ENCODE measurements around the gene FAM78B.

FAM78B gene, protein sequence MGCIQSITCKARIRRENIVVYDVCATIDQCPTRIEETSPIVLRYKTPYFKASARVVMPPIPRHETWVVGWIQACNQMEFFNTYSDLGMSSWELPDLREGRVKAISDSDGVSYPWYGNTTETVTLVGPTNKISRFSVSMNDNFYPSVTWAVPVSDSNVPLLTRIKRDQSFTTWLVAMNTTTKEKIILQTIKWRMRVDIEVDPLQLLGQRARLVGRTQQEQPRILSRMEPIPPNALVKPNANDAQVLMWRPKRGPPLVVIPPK

DNA sequence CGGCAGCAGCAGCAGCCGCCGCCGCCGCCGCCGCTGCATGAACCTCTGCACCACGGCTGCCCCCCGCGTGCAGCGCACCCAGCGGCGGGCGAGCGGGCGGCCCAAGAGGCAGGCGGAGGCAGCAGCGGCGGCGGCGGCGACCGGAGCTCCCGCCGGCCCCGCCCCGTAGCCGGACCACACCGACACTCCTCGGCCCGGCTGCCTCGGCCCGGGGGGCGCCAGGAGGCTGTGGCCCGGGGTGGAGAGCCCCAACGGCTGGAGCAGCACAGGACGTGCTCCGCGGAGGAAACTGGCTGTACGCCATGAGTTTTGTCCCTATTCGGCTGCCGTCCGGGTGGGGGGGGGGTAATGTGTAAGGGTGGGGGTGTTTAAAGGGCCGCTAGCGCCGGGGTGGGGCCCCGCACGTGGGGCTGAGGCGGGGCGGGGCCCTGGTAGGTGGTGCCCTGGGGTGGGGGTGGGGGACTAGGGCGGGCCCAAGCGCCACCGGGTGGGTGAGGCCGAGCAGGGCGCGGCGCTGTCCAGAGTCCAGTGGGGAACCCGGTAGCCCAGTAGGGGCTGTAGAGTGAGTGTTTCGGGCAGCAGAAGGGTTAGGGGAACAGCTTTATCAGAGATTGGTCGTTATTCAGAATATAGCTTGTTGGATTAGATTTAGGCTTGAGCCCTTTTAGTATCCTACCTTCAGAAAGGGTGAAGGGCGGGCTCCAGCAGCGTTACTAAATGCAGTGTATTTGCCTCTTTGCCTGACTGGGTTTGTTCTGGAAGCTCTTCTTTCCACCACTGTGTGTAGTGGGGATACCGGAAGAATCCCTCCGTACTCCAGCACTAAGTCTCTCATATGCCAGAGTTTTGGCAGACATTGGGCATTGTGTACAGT, at the start of gene FAM78B:
TSS of gene FAM78B (minus strand) at position 304 of the 874 bp plus-strand sequence. CDS start 753 bp downstream, outside the sequence.
- DNase-seq: peak; percentile 41

DNA sequence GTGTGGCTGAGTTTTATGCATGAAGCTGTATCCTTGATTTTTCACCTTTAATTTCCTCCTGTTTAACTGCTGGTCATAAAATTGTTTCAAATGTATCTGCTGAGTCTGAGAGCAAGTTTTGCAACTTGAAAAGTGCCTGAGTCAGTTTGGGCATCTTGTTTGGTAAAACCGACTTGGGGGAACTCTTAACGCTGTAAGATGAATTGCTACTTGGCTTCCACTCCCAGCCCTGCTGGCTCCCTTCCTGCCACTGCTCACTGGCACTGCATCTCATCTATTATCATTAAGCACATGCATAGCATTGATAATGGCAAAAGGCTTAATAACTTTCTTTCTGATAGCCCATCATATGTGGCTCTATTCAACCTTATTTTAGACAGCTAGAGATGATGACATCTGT, 35.7 kb upstream of the FAM78B start:
- DNase-seq: no peak

GRCh38 chr1:166200743-166201142, 33.9 kb upstream of the FAM78B start:
- DNase-seq: no peak

DNA sequence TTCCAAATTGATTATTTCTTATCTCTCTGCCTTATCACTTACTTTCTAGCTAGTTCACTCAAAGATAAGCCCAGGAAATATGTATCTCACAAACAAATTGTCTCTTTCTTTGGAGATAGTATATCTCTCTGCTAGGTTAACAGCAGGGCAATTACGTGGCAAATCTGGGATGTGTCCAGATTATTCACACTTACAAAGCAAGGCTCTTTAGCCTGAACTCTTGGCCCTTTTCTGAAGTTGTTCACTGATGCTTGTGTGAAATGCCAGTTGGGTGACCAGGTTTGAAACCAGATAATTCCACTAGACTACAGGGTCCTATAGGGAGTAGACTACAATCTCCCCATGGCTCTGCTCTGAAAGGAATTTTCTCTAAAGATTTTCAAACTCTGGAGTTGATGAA, 30.8 kb upstream of the FAM78B start:
- DNase-seq: no peak

DNA sequence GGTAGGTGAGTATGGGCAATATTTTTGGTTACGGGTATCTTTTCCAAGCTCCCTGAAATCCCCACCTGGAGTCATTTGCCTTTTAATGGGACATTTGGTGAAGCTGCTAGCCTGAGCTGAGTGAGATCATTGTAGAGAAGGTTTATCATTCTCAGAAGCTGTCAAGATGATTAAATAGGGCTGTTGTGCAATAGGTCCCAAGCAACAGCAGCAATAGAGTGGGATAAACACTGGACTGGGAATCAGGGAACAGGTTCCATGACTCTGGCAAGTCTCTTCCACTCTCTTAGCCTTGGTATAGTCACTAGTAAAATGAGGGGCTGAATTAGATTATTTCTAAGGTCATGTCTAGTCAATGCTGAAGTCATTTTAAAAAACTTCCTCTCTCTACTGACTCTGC, 30.3 kb upstream of the FAM78B start:
- no peak for DNase-seq

DNA sequence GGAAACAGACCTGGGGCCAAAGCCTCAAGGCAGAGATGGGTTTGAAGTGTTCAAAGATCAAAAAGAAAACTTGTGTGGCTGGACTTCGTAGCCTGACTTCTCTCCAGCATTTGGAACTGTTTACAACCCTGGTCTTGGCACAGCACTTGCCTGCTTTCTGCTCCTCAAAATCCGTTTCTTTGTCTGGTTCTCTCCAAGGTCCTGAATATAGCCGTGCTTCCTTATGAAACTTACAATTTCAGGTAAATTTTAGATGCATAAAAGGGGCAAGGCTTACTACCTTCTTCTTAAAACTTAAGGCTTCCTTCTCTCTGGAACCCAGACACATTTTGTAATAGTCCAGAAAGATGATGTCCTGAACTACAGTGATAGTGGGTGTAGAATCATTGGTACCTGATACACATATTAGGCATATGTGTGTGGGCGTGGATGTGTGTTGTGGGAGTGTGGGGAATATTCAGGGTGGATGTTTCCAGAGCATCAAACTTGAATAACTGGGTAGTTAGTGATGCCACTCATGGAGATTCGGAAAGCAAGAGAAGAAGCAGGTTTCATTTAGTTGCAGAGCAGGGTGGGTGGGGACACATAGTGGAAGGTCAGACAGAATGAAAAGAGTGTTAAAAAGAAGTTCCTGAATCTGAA, 26.4 kb upstream of the FAM78B start:
- no peak for DNase-seq

DNA sequence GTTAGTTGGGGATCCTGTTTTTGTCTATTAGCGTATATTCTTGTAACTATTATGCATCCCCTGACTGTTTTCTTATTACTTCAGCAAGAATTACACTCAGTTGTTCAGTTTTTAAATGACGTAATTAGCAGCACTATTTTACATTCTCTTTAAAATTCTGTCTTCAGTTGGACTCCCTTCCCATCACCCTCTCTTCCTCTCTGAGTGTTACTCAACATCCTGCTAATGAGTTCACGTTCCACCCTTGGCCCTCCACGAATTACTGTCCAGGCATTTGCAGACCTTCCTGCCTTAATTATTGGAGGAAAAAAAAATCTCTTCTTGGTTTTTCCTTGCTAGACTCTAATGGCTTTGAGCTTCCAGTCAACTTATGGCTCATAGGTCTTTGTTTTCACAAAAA, 23.6 kb upstream of the FAM78B start:
- no peak for DNase-seq

DNA sequence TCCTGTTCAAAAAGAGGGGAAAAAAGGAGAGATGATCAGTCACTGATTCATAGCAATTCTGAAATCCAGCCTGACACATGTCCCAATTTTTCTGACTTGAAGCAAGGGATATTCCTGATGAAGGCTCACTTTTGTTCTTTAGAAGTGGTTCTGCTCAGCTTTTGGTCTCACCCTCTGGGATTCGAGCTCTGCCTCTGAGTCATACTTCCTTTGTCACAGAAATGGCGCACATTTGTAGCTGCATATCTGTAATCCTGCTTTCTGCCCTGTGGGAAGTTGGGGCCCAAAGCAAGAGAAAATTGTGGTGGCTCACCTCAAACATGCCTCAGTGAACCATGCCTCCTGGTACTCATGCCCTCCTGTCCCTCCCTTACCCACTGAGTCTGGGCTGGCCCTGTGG, 22.3 kb upstream of the FAM78B start:
- DNase-seq: no peak

DNA sequence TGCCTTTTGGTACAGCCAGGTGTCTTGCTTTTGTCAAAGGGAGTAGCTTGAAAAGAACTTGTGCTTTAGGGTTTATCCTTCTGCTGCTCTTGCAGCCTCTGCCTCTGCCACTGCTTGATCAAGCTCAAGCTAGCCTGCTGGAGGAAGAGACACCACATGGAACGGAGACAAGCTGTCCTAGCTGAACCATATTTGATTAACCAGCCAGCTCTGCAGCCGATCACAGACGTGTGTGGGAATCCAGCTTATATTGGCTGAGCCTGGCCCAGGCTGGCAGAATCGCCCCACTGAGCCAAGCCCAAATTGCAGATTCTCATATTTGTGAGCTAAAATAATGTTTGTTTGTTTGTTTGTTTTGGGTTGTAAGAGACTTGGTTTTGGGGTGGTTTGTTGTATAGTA, 18.7 kb upstream of the FAM78B start:
- no peak for DNase-seq

- DNase-seq: no peak
Observed at GRCh38 chr1:166184897-166185296, 18.1 kb upstream of the FAM78B start.

DNA sequence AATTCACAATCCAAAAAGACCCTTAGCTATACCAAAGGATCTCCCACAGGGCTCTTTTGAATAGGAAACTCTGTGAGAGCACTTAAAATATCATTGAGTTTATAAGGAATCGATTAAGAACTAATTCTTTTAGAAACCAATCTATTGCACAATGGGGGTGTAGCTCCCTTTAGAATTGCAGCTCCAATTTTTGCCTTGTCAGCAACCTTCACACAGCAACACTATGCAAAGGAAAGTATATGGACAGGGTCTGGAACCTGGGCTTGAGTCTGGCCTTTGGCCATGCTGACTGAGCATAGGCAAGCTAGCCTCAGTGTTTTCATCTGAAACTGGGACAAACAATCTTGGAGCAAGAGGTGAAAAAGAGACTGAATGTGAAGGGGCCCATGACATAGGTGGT, 17.2 kb upstream of the FAM78B start:
- no peak for DNase-seq

GRCh38 chr1:166182281-166182680, 15.5 kb upstream of the FAM78B start:
- no peak for DNase-seq

GRCh38 chr1:166176416-166176815, 9.6 kb upstream of the FAM78B start:
- no peak for DNase-seq

DNA sequence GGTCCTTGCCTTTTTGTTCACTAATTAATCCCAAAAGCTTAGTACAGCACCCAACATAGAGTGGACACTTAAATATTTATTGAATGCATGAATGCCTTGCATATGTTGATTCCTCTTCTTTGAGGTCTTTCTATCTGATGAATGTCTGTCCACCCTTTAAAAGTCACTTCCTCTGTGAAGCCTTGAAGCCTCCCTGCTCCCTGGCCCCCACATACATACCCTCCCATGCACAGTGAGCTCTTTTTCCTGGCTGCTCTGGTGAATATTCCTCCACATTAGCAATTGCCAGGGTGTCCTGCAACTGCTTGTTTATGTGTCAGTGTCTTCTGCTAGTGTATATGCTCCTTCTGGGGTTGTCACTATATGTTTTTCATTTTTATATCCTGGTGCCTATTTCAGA, 8.2 kb upstream of the FAM78B start:
- DNase-seq: no peak

- no peak for DNase-seq
Observed at GRCh38 chr1:166174108-166174507, 7.3 kb upstream of the FAM78B start.

DNA sequence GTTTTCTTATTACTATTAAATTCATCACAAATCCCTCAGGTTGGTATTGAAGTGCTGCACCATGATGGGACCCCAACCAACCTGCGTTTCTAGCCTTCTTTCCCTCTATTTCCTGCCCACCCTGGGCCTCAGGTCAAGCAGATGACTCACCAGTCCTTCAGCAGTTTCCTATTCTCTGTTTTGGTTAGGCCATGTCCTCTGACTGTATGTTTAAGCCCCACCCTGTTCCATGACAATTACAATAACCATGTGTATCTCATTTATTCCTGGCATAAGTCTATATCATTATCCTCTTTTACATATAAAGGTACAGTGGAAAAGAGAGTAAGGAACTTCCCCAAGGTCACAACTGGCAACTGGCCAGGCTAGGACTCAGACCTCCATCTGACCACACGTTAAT, 5.3 kb upstream of the FAM78B start:
- no peak for DNase-seq

DNA sequence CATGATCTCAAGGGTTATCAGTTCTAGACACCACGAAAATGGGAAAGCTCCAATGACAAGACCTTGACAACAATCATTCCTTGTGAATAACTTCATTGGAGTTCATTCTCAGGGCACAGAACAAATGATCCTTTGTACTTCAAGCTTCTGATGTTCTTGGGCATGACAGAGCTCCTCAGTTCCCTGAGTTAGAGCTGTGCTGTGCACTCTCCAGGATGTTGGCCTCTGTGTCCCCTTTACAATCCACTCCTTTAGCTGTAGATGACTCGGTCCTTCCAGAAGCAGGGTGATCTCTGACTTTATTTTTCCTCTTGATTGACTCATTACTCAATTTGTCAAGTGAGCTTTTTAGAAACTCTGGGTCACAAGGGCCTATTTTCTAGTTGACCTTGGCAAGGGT, 3.9 kb upstream of the FAM78B start:
- DNase-seq: no peak

DNA sequence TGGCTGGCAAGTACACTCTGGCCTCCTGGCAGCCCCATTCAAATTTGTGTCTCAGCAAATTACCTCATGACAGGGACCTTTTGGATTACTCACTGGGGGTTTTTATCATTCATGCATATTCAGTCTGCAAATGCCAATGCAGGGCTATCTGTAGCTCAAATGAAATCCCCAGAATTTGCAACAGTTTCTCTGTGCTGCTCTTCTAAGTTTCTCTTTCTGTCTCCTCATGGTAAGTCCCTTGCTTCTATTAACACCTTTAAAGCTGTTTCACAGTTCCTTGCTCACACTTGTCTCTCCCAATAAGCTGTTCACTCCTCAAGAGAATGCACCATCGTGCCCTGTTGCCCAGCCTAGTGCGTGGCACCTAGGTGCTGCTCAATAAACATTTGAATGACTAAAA, 3.3 kb upstream of the FAM78B start:
- DNase-seq: no peak

DNA sequence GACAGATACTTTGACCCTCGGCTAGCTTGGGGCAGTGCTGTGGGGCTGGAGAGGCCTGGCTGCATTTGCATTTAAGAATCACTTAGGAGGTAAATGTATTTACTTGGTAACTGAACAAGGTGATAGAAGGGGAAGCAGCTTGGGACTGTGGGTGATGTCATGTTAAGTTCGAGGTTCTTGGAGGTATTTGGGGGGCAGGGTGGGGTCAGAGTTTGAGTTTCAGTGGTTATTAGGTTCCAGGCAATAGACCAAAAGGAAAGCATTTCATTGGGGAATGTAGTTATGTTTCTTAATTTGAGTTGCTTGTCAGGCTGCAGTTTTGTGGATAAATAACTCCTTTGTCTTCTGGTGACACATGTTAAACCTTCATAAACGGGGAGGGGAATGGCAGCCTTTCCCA, 2.4 kb upstream of the FAM78B start:
- no peak for DNase-seq

DNA sequence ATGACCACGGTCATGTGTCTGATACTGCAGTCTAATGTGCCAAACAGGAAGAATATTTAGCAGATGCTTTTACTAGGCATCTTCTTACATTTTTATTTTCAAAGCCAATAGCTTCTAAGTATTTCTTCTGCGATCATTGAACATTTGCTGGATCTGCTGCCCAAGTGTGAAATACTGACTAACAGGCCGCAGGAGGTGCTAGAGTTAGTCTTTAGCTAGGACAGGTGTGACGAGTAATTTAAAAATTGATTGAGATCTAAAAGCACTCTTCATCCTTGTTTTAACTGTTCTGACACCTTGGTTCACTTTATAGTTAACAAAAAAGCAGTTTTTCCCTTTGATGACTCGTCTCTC, 748 bp upstream of the FAM78B start:
- DNase-seq: no peak

DNA sequence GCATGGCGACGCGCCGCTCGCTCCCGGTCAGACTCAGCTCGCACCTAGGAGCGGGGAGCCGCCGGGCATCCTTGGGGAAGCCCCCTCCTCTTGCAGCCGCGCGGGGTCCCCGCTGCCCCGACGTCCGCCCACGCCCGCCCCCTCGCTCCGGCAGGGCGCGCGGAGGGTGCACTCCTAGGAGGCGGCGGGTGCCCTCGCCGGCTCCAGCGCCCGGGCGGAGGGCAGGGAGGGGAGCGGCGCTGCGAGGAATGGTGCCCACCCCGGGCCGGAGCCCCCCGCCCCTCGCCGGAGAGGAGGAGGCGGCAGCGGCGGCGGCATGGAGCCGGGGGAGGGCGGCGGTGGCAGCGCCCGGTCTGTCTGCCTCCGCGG, 488 bp downstream of the FAM78B start:
- no peak for DNase-seq

DNA sequence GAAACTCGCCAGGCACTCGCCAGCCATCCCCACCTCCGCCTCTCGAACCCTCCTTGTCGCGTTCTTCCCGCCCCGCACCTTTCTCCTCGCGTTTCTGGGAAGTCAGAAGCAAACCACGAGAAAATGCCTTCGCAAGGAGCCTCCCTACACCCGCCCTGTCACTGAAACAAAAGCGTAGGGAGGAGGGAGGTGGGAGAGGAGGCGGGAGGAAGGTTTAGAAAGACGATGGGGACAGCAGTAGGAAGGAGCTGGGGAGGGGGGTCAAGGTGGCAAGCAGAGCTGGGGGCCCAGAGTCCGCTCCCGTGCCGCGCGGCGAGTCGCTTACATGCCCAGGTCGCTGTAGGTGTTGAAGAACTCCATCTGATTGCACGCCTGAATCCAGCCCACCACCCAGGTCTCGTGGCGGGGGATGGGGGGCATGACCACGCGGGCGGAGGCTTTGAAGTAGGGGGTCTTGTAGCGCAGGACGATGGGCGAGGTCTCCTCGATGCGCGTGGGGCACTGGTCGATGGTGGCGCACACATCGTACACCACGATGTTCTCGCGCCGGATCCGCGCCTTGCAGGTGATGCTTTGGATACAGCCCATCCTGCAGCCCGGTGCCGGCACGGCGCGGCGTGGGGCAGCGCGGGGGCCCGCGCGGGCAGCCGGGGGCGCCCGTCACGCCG, 1.0 kb downstream of the FAM78B start:
- DNase-seq: no peak

- DNase-seq: no peak
Observed at GRCh38 chr1:166164995-166165660, 1.7 kb downstream of the FAM78B start.

Data from NCI-H1436 (cell line).